GM12872 (cell line): ENCODE results near the gene ADAMTS12.

Source experiments
- CTCF ChIP-seq: IDR thresholded peaks from 3 replicates; pipeline ENCODE4 v1.5.1; 2011; ENCODE audit warnings: low read depth, mild to moderate bottlenecking, low read length, moderate library complexity; ENCODE audit not compliant: insufficient read depth

ADAMTS12 gene

GRCh38 chr5:33480876-33481275 is 410.9 kb downstream of the ADAMTS12 start:
- no peak for TF ChIP-seq CTCF

DNA sequence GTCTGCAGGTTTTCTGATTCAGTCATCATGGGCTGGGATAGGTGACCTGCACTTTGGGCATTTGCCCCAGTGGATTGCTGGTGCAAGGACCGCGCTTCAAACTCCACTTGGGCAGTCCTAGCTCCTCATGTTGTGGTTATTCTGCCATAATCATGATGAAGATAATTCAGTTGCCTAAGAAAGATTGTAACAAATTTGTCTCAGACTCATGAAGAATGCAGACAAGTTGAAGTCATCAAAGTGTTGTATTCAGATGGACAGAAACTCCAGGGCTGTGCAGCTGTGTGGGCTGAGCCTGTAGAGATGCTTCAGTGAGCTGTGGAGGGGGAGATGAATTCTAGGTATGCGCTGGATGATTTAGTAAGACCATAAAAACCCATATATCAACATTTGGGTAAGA is 412.5 kb downstream of the ADAMTS12 start:
- no peak for TF ChIP-seq CTCF

- no peak for TF ChIP-seq CTCF
These were observed 414.0 kb downstream of the ADAMTS12 start for GRCh38 chr5:33477816-33478215.

GRCh38 chr5:33476992-33477391 is 414.8 kb downstream of the ADAMTS12 start:
- no peak for TF ChIP-seq CTCF

- no peak for TF ChIP-seq CTCF
These were observed 416.1 kb downstream of the ADAMTS12 start for GRCh38 chr5:33475706-33476105.

DNA sequence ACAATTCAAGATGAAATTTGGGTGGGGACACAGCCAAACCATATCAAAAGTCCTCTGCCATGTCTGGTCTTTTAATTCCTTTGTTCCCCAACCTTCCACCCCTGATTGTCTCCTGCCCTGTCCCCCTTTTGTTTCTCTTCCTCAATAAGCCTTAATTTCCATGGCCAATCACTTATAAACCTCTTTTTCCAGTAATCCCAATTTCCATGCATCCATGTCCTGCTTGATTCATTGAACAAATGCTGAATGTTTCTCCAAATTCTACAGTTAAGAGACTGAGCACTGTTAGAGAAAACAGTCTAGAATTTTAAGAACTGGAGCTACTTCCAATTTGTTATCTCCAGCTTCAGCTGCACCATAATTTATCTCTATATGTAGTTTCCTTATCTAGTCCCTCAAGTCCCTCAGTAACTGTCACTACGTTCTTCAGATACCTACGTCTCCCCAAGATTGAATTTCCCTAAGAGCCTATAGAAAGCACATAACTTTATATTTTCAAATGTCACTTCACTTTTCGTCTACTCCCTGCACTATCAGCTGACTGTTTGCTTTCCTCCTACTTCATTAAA is 416.8 kb downstream of the ADAMTS12 start:
- TF ChIP-seq CTCF = no peak

- TF ChIP-seq CTCF = no peak
These were observed 417.8 kb downstream of the ADAMTS12 start for GRCh38 chr5:33474004-33474403.
